ENCODE results near the gene TMX4.
"Not testable (repeated sequence)": the region's sequence is repeated elsewhere in the genome, so short reads cannot be mapped to it uniquely, and the experiment has no call there.

Gene TMX4

DNA sequence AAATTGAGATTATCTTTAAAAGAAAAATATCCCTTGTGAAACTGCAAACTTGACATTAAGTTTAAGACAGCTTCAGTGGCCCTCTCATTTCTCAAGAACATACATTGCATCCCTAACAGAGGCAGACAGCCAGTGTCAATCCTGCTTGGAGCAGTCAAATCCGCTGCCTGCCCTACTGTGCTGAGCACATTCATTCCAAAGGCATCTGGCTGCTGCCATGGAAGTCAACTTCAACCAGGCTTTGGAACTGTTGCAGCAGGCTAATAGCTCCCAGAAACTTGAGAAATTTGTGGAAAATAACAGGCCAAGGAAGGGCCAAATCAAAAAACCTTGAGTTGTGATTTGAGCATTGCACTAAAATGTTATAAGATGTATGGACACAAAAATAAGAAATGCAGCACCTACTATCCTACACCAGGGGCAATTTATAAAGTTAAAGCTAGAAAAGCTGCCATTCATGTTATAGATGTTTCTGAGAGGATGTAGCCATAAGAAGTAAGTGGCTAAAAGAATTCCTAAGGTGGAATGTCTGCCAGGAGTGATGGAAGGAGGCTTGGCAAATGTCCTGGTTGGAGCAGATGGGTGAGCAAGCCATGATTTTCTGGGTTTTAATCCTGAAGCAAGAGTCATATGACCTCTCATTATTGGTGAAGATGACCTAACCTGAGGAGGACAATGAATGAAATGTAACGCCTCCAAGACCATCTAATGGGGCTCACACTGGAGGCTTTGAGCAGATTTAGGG, 47.9 kb downstream of the TMX4 start:
- no peak for DNase-seq

DNA sequence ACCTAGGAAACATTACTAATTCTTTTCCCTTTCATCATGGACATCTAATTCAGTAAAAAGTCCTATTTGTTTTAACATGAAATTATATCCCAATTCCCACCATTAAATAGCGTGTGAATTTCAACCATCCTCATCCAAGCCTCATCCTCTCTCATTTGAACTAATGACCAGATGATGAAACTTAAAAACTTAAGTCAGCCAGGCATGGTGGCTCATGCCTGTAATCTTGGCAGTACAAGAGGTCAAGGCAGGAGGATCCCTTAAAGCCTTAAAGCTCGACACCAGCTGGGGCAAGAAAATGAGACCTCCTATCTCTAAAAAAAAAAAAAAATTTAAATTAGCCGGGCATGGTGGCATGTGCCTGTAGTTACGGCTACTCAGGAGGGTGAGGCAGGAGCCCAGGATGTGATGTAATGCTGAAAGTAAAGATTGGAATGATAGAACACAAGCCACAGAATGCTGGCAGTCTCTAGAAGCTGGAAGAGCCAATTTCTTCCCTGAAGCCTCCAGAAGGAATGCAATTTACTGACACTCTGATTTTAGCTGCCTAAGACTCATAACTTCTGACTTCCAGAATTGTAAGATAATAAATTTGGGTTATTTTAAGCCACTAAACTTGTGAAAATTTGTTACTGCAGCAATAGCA, 52.2 kb downstream of the TMX4 start:
- DNase-seq: no peak

DNA sequence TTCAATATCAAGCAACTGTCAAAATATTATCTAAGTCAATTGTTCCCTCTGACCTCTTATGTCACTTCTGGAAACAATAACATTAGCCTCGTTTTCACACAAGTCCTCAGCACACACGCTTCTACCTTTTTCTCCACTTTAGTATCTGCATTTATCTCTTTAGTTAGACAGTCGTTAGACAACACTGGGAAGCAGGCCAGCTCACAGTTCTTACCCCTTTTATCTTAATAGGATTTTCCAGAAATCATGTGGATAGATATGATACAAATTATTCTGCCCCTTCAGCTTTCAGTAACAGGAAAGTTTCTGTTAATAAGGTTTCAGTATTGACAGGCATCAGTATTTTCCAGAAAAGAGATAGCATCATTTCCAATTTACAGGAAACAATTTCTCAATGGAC, 53.4 kb downstream of the TMX4 start:
- DNase-seq: no peak

DNA sequence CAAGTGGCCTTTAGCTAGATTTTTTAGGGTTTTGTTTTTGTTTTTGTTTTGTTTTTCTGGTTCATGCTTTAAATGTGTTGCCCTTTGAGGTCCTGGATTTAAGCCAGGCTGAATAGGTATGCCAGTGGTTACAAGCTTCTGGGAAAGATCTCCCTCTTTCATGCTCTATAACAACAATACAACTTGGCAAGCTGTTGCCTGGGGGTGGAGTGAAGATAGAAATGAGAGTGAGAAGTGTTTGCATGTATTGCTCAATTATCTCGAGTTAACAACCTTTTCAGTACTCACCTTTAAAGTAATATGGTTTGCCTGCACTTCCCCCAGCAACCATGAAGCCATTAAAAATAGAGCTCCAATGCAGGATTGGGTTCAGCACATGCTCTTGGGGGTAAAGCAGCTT, 60.1 kb downstream of the TMX4 start:
- no peak for DNase-seq

DNA sequence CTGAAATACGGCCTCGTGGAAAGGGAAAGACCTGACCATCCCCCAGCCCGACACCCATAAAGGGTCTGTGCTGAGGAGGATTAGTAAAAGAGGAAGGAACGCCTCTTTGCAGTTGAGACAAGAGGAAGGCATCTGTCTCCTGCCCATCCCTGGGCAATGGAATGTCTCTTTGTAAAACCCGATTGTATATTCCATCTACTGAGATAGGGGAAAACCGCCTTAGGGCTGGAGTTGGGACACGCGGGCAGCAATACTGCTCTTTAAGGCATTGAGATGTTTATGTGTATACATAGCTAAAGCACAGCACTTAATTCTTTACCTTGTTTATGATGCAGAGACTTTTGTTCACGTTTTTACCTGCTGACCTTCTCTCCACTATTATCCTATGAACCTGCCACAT, 63.0 kb downstream of the TMX4 start:
- DNase-seq: not testable (repeated sequence)

DNA sequence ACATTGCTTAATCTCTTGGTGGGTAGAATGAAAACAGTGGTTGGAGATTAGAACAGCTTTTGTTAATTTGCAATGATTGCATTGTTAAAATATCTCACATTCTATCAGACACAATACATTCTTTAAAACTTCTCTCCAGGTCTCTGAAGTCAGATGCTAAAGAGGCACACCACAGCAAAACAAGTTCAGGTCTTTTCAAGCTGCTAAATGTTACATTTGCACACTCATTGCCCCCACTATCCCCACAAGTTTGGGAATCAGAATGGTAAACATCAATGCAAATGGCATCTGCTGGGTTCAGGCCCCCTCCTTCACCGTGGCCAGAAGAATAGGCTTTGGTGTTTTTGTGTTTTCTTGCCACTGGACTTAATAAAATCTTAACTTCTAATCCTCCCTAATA, 69.2 kb downstream of the TMX4 start:
- DNase-seq: no peak

DNA sequence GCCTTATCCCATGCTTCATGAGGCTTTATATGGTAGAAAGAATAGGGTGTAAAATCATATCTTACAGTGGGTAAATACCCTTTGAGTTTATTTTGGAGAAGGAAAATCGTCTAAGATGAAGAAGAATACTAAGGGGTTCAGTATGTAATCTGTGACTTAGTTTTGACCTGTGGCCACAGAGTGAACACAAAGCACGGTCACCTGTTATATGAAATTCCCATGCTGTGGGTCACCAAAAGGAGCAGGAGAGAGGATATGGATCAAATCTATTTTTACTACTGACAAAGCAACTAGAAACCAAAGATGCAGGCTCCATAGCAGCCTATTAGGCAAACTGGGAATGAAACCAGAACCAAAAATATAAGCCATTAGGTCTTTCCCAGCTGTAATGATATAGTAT, 75.7 kb downstream of the TMX4 start:
- DNase-seq: no peak

DNA sequence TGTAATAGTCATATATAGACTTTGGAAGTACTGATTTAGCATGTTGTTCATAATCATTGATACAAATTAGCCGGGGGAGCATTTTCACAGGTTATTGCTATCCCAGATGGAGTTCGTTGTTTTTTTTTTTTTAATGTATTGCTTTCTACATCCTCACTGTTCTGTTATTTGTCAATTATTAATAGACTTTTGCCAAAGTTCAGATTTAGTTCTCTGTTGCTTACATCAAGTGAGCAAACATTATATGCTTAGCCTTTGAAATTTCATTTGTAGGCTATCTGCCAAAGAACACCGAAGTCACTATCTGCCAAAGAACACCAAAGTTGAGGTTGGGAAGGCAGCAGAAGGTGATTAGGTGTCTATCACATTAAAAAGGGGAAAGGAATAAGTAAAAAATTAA, 79.2 kb downstream of the TMX4 start, which contains the start of gene HAO1:
TSS of gene HAO1 (minus strand) at position 118 of the 400 bp plus-strand sequence. CDS start at position 82, 36 bp downstream.
- DNase-seq: no peak

DNA sequence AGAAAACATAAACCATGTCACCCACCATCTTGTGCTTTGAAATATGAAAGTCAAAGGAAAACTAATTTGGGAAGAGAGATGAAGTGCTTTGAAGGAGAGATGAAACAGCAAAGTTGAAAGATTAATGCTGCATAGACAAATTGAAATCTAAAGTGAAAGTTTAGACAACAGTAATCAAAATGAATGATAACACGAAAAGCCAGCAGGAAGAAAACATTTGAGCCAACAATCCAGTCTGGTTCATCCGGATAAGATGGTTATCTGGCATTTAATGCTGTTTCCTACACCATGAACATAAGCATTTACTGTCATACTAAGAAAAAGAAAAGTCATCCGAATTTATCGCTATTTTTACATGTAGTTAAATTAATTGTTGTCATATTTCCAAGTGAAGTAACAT, 79.9 kb downstream of the TMX4 start:
- DNase-seq: no peak

DNA sequence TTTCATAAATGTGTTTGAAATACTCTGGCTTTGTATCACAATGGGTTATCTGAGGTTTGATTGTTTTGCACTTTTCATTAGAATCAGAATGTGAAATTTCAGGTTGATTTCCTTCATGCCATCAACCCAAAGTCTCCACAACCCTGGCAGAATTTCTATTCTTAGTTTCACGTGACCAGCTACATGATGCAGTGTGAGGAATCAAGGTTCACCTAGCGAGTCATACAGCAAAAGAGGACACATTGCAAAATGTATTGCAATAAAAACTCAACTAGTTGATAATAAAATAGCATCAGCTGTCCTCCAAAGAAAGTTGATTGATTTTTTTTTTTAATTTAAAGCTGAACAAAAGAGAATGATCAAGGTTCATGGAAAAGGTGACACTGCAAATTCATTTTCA, 81.5 kb downstream of the TMX4 start:
- no peak for DNase-seq

DNA sequence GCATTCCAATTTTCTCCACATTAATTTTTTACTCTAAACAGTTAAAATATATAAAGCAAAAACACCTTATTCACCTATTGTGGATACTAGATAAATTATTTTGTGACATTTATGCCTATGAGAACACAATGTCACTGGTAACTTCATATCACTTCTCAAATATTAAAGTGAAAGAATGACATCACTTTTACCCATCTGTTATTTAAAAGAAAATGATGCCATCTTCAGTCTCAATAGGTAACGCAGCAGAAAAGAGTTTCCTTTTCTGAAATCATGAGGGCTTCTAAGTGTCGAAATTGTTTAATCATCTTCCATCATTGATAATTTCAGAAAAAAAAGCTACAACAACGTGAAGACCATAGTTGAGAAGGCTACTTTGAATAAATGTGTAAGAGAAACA, 82.2 kb downstream of the TMX4 start:
- DNase-seq: no peak

DNA sequence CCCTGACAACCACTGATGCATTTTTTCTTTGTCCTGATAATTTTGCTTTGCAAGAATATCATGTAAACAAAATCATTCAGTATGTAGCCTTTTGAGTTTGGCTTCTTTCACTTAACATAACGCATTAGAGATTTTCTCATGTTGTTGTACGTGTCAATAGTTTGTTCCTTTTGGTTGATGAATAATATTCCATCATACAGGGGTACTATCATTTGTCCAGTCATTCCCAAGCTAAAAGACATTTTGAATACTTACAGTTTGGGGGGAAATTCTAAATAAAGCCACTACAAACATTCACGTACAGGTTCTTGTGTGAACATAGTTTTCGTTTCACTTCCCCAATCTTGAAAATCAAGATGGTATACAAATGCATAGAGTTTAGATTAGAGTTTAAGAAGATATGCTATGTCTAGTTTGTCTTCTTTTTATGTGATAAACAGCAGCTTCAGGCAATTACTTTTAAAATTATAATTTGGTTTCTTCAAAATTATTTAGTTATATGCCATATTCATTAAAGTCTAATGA, 84.5 kb downstream of the TMX4 start:
- DNase-seq: no peak

DNA sequence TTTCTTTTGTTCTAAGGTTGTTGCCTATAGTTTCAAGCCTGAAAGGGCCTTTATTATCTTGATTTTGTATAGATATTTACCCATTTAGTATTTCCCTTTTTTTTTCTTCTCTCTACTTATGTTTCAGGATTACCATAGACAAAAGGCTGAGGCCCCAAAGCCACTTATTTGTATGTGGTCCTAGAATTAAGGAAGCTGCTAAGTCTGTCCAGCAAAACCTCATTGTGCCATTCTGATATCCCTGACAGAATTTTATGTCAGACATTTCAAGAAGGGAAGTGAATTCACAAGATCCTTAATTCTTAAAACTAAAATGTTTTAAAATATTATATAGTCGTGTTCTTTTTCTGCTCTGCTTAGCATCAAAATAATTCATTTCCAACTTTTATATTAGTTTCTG, 86.2 kb downstream of the TMX4 start:
- no peak for DNase-seq

DNA sequence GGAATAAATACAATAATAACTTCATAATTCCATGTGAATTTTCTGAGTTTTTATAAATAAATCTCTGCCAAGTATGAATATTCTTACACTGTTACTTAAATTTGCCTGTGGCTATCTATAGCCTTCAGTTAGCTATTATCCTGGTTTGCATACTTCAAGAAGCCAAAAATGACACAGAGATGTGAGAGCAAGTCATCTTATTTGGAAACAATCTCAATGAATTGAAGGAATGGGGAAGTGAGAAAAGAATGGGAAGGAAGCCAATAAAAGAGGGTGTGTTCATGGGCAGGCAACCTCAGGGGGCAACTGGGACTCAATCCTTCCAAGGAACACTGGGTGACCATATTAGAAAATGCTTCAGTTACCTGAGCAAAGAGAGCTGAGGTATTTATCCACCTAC, 89.2 kb downstream of the TMX4 start:
- DNase-seq: no peak
